Rectal smooth muscle tissue (tissue), 1 donor: ENCODE results near the gene GSN.

ENCODE experiments used
- H3K27ac ChIP-seq: one replicate; pipeline ENCODE4 v1.7.0; 2013; ENCODE audit warnings: low read depth, low read length, inconsistent platforms
- H3K27me3 ChIP-seq: one replicate; pipeline ENCODE4 v1.7.0; 2013; ENCODE audit warnings: low read length; ENCODE audit not compliant: control insufficient read depth, insufficient read depth
- H3K36me3 ChIP-seq: one replicate; pipeline ENCODE4 v1.7.0; 2013; ENCODE audit warnings: low read length; ENCODE audit not compliant: control insufficient read depth, insufficient read depth
- H3K4me1 ChIP-seq: one replicate; pipeline ENCODE4 v1.7.0; 2013; ENCODE audit warnings: low read length; ENCODE audit not compliant: control insufficient read depth, insufficient read depth
- H3K4me3 ChIP-seq: one replicate; pipeline ENCODE4 v1.7.0; 2013; ENCODE audit warnings: low read length
- H3K9ac ChIP-seq: one replicate; pipeline ENCODE4 v1.7.0; 2013; ENCODE audit warnings: low read length

The GSN gene

GRCh38 chr9:121252104-121252851 lies 15.7 kb upstream of the GSN start:
- no peaks in the 10 kb centered on the region for H3K4me1 ChIP-seq
- H3K27ac ChIP-seq = no peak overlapping the region
- no peaks in the 10 kb centered on the region for H3K36me3 ChIP-seq
- no peak overlapping the region for H3K9ac ChIP-seq
- H3K4me3 ChIP-seq = no peak overlapping the region
- H3K27me3 ChIP-seq = no peaks in the 10 kb centered on the region

DNA sequence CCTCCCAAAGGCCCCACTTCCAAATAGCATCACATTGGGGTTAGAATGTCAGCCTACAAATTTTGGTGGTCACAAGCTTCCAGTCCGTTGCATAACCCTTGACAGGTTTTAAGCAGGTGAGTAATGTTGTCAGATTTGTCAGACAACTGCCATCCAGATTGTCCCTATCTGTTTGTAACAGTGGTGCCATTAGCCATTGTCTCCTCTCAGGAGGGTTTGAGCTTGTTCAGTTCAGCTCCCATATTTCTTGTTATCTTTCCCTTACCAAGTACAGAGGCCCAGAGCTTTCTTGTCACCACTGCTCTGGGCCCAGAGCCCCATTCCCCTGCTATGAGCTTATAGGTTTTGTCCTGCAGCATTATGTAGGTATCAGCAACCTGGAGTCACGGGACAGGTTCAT lies 14.8 kb upstream of the GSN start:
- Histone ChIP-seq H3K4me1 (no peaks in the 10 kb centered on the region), H3K27me3 (no peaks in the 10 kb centered on the region), H3K9ac (no peak overlapping the region), H3K27ac (no peak overlapping the region), H3K36me3 (no peaks in the 10 kb centered on the region), H3K4me3 (no peak overlapping the region)

DNA sequence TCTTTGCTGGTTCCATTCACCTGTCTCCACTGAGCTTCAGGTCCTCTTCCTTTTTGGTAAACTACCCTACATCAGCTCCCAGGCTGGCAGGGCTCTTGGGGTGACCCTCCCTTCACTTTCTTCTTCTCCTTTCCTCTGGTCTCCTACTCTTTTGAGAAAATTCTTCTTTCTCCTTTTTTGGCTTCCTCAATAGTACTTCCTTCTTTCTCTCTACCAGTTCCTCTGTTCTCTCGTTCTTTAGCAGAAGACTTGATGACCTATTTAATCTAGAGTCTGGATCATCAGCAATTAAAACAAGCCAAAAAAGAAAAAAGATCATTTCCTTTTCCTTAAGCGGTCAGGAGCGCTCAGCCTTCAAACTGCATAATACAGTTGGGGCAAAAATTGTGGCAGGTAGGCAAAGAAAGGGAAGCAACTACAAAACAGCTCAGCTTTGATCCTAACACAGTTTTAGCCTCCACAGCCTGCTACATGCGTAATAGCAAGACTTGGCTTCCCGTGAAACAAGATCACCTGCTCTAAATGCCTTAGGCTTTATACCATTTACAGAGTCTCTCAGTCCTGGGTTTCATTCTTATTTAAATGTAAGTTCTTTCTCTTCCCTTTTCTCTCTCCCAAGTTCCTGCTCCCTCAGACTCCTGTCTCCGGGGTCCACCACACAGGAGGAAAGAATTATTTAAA lies 14.0 kb upstream of the GSN start:
- Histone ChIP-seq H3K4me1 (no peaks in the 10 kb centered on the region), H3K4me3 (no peak overlapping the region), H3K36me3 (no peaks in the 10 kb centered on the region), H3K9ac (no peak overlapping the region), H3K27me3 (no peaks in the 10 kb centered on the region), H3K27ac (no peak overlapping the region)

- Histone ChIP-seq H3K4me1 (peaks cover 23% of the 10 kb centered on the region), H3K4me3 (no peak overlapping the region), H3K27ac (no peak overlapping the region)
Measured at GRCh38 chr9:121259498-121259897, 8.5 kb upstream of the GSN start.

DNA sequence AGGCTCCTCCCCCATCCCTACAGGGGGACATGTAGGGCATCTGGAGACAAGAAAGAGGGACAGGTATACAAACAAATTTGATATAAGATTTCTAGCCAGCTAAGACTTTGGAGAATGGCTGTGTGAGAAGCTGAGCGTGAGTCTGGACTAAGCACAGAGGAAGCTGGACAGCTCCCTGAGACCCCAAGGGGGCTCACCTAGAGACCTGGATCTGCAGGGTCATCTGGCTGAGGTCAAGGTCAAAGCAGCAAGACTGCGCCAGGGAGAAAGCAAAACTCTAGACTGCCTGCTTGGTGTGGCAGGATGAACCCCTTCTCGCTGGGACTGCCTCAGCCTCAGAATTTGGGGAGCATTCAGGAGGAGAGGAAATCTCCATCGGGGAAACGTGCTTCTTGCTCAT lies 8.0 kb upstream of the GSN start:
- H3K36me3 ChIP-seq = no peaks in the 10 kb centered on the region
- H3K4me1 ChIP-seq = peaks cover 23% of the 10 kb centered on the region
- H3K9ac ChIP-seq = no peak overlapping the region
- no peak overlapping the region for H3K4me3 ChIP-seq
- H3K27me3 ChIP-seq = no peaks in the 10 kb centered on the region
- no peak overlapping the region for H3K27ac ChIP-seq

More at GRCh38 chr9:121259498-121259897, 8.5 kb upstream of the GSN start:
- H3K36me3 ChIP-seq = no peaks in the 10 kb centered on the region
- H3K27me3 ChIP-seq = no peaks in the 10 kb centered on the region
- H3K9ac ChIP-seq = no peak overlapping the region

GRCh38 chr9:121260457-121261106 lies 7.4 kb upstream of the GSN start:
- H3K4me3 ChIP-seq = no peak overlapping the region

DNA sequence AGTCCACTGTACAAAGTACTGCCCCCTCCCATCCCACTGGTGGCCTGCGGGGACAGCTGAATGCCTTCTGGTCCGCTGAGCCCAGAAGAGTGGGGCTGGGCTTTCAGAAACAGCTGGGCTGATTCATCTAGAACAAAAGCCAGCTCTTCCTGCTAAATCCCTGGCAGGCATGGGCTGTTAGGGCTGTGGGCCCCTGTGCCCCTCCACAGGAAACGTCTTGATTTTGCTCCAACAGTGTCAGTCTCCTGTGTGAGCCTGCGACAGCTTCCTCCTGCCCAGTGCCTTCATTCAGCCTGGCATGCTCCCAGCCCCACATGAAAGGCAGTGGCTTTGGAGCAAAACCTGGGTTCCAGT lies 6.9 kb upstream of the GSN start:
- H3K36me3 ChIP-seq = no peaks in the 10 kb centered on the region
- H3K27ac ChIP-seq = peak overlapping the region; percentile 92
- H3K9ac ChIP-seq = no peak overlapping the region

More at GRCh38 chr9:121260457-121261106, 7.4 kb upstream of the GSN start:
- Histone ChIP-seq H3K4me1 (peaks cover 23% of the 10 kb centered on the region), H3K9ac (no peak overlapping the region), H3K36me3 (no peaks in the 10 kb centered on the region), H3K27me3 (no peaks in the 10 kb centered on the region), H3K27ac (peak overlapping the region; percentile 92)

DNA sequence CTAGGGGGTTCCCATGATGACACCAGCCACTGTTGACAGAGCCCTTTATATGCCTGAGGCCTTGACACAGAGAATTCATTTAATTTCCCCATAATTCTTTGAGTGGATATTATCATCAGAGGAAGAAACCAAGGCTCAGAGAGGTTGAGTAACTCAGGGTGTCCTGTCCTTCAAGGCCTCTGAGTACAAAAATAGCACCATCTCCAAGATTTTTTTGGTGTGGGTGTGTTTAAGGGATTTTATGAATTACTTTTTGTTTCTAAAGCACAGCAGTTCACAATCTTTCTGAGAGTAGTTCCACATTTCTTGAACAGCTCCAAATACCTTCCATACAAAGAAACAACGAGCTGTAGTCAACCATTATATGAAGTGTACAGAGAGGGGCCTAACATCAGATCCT lies 6.2 kb upstream of the GSN start:
- Histone ChIP-seq H3K27me3 (no peaks in the 10 kb centered on the region), H3K27ac (peak overlapping the region; percentile 92), H3K9ac (no peak overlapping the region), H3K4me3 (no peak overlapping the region), H3K36me3 (no peaks in the 10 kb centered on the region), H3K4me1 (peaks cover 34% of the 10 kb centered on the region)

More for the DNA sequence above, 6.9 kb upstream of the GSN start:
- H3K4me3 ChIP-seq = no peak overlapping the region
- no peaks in the 10 kb centered on the region for H3K27me3 ChIP-seq
- peaks cover 27% of the 10 kb centered on the region for H3K4me1 ChIP-seq

GRCh38 chr9:121262423-121262822 lies 5.5 kb upstream of the GSN start:
- no peak overlapping the region for H3K4me3 ChIP-seq
- no peak overlapping the region for H3K9ac ChIP-seq
- H3K27me3 ChIP-seq = no peaks in the 10 kb centered on the region
- no peaks in the 10 kb centered on the region for H3K36me3 ChIP-seq
- H3K27ac ChIP-seq = peak overlapping the region; percentile 92
- peaks cover 40% of the 10 kb centered on the region for H3K4me1 ChIP-seq

GRCh38 chr9:121262953-121263352 lies 5.0 kb upstream of the GSN start:
- no peaks in the 10 kb centered on the region for H3K36me3 ChIP-seq
- H3K27ac ChIP-seq = peak overlapping the region; percentile 92
- H3K4me1 ChIP-seq = peaks cover 42% of the 10 kb centered on the region
- H3K9ac ChIP-seq = no peak overlapping the region
- H3K27me3 ChIP-seq = no peaks in the 10 kb centered on the region
- H3K4me3 ChIP-seq = no peak overlapping the region

GRCh38 chr9:121266356-121266755 lies 1.6 kb upstream of the GSN start:
- Histone ChIP-seq H3K27me3 (no peaks in the 10 kb centered on the region), H3K9ac (no peak overlapping the region), H3K4me3 (no peak overlapping the region), H3K4me1 (peaks cover 55% of the 10 kb centered on the region), H3K27ac (peak overlapping the region; percentile 95), H3K36me3 (no peaks in the 10 kb centered on the region)

GRCh38 chr9:121266906-121267650 lies 884 bp upstream of the GSN start:
- Histone ChIP-seq H3K4me3 (peak overlapping the region; percentile 76), H3K36me3 (no peaks in the 10 kb centered on the region), H3K9ac (no peak overlapping the region), H3K27me3 (no peaks in the 10 kb centered on the region), H3K27ac (peak overlapping the region; percentile 95), H3K4me1 (peaks cover 54% of the 10 kb centered on the region)
